Neuronal stem cell (in vitro differentiated cells): ENCODE results near the gene RNF121.

Experiments used
- DNase-seq: peaks from one replicate; pipeline ENCODE4 v3.0.0-alpha.2; 2013; ENCODE audit warnings: low spot score
- H2AFZ ChIP-seq: one replicate; pipeline ENCODE4 v1.6.1; 2013; ENCODE audit warnings: mild to moderate bottlenecking, low read length, inconsistent platforms
- H2AK5ac ChIP-seq: 2 replicates; pipeline ENCODE4 v1.6.1; 2013; ENCODE audit warnings: low read depth, mild to moderate bottlenecking, inconsistent platforms, low read length, moderate library complexity, mixed read lengths
- H2BK120ac ChIP-seq: 2 replicates; pipeline ENCODE4 v1.6.1; 2013; ENCODE audit warnings: low read depth, mild to moderate bottlenecking, inconsistent platforms, low read length, moderate library complexity, mixed read lengths
- H2BK12ac ChIP-seq: one replicate; pipeline ENCODE4 v1.6.1; 2013; ENCODE audit warnings: low read length, inconsistent platforms
- H2BK15ac ChIP-seq: 2 replicates; pipeline ENCODE4 v1.6.1; 2013; ENCODE audit warnings: mild to moderate bottlenecking, low read length, inconsistent platforms, mixed read lengths
- H2BK5ac ChIP-seq: one replicate; pipeline ENCODE4 v1.6.1; 2013; ENCODE audit warnings: inconsistent platforms, mild to moderate bottlenecking, low read length, moderate library complexity
- H3K14ac ChIP-seq: one replicate; pipeline ENCODE4 v1.6.1; 2013; ENCODE audit warnings: low read length, inconsistent platforms
- H3K18ac ChIP-seq: 2 replicates; pipeline ENCODE4 v1.6.1; 2013; ENCODE audit warnings: low read length, inconsistent platforms
- H3K23ac ChIP-seq: 2 replicates; pipeline ENCODE4 v1.6.1; 2013; ENCODE audit warnings: low read depth, mild to moderate bottlenecking, mixed read lengths, low read length, inconsistent platforms; ENCODE audit not compliant: poor library complexity
- H3K27ac ChIP-seq: replicated peaks from 3 replicates; pipeline ENCODE4 v1.5.1; 2013; ENCODE audit warnings: low read length, inconsistent platforms
- H3K27me3 ChIP-seq, 3 experiments: 2 replicates each; pipeline ENCODE4 v1.6.1; 2013; ENCODE audit warnings: low read length in 3 of 3, mild to moderate bottlenecking in 2 of 3, inconsistent platforms in 1 of 3, low read depth in 1 of 3, mixed read lengths in 1 of 3, moderate library complexity in 1 of 3; ENCODE audit not compliant: control insufficient read depth in 3 of 3, insufficient read depth in 3 of 3
- H3K36me3 ChIP-seq, 2 donors: replicated peaks in 1 of 2; 2 replicates each; pipeline ENCODE4 v1.6.1; 2013; ENCODE audit warnings: low read length in 2 of 2; ENCODE audit not compliant: control insufficient read depth in 2 of 2, insufficient read depth in 2 of 2
- H3K4ac ChIP-seq: 2 replicates; pipeline ENCODE4 v1.6.1; 2013; ENCODE audit warnings: inconsistent platforms, mild to moderate bottlenecking, low read length, moderate library complexity
- H3K4me1 ChIP-seq, 2 donors: 1 replicate in 1 of 2; 2 replicates in 1 of 2; pipeline ENCODE4 v1.6.1; 2013; ENCODE audit warnings: low read length in 2 of 2, low read depth in 1 of 2; ENCODE audit not compliant: control insufficient read depth in 2 of 2, insufficient read depth in 1 of 2
- H3K4me2 ChIP-seq: one replicate; pipeline ENCODE4 v1.6.1; 2013; ENCODE audit warnings: mild to moderate bottlenecking, low read length, inconsistent platforms; ENCODE audit not compliant: insufficient read depth, poor library complexity, severe bottlenecking
- H3K4me3 ChIP-seq, 2 donors: 2 replicates each; pipeline ENCODE4 v1.5.1; 2013; ENCODE audit warnings: low read length in 2 of 2, mild to moderate bottlenecking in 2 of 2, inconsistent platforms in 1 of 2, moderate library complexity in 1 of 2
- H3K79me1 ChIP-seq: one replicate; pipeline ENCODE4 v1.6.1; 2013; ENCODE audit warnings: low read depth, mild to moderate bottlenecking, inconsistent platforms, low read length, moderate library complexity
- H3K9ac ChIP-seq: one replicate; pipeline ENCODE4 v1.6.1; 2013; ENCODE audit warnings: mild to moderate bottlenecking, low read depth, low read length, inconsistent platforms; ENCODE audit not compliant: poor library complexity
- H3K9me3 ChIP-seq, 2 donors: replicated peaks in 1 of 2; 2 replicates each; pipeline versions ENCODE3 to v1.6.1; 2013; ENCODE audit warnings: low read length in 2 of 2, mild to moderate bottlenecking in 2 of 2, inconsistent platforms in 1 of 2, low read depth in 1 of 2, mixed read lengths in 1 of 2, moderate library complexity in 1 of 2; ENCODE audit not compliant: control insufficient read depth in 2 of 2, insufficient read depth in 1 of 2
- H4K8ac ChIP-seq: one replicate; pipeline ENCODE4 v1.6.1; 2013; ENCODE audit warnings: low read depth, mild to moderate bottlenecking, inconsistent platforms, low read length, moderate library complexity
- H4K91ac ChIP-seq: one replicate; pipeline ENCODE4 v1.6.1; 2013; ENCODE audit warnings: low read length, low read depth, mild to moderate bottlenecking, inconsistent platforms; ENCODE audit not compliant: poor library complexity
- WGBS, 2 donors: extraction: QIAGEN DNeasy Blood & Tissue Kit; methylation state at CpG; one replicate each; pipeline ENCODE4 v1.1.7; 2013; ENCODE audit warnings: missing lambda C conversion rate in 2 of 2, mixed read lengths in 1 of 2; ENCODE audit not compliant: insufficient read length in 2 of 2, insufficient replicate concordance in 1 of 2; ENCODE audit errors: extremely low coverage in 2 of 2; 5-methylcytosine and 5-hydroxymethylcytosine counted together

Gene RNF121

DNA sequence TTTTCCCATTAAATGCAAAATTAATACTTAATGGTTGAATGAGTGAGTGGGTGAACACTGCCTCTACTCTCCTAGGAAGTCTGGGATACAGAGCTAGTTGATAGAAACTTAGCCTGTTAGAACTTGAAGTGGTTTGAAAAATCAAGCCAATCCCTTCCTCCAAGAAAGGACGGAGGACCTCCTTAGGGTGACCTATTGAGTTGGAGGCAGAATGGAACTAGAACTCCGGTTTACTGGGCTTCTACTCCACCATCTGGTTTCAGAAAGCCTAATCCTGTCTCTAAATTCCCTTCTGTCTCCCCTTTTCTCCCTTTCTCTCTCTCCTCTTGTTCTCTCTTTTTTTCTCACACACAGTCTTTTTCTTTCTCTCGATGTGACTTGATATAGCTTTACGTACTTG is 50.2 kb downstream of the RNF121 start:
- Histone ChIP-seq H3K18ac (no peak overlapping the region), H3K27me3 (no peaks in the 10 kb centered on the region), H3K14ac (no peak overlapping the region), H2BK5ac (no peak overlapping the region), H3K4me1 (no peaks in the 10 kb centered on the region), H3K4ac (no peak overlapping the region), H3K9ac (no peak overlapping the region), H3K27ac (no peak overlapping the region), H2AK5ac (no peak overlapping the region), H3K4me2 (no peak overlapping the region), H4K91ac (no peak overlapping the region), H2AFZ (no peak overlapping the region), H2BK15ac (no peak overlapping the region), H3K79me1 (no peaks in the 10 kb centered on the region), H2BK12ac (no peak overlapping the region), H2BK120ac (no peak overlapping the region), H3K23ac (no peak overlapping the region), H3K4me3 (no peak overlapping the region), H3K36me3 (peaks cover 0 to 82% of the 10 kb centered on the region in 2 donors), H4K8ac (no peak overlapping the region), H3K9me3 (peaks cover 0 to 6% of the 10 kb centered on the region in 2 donors)
- WGBS, 2 donors = no CpG with 5 or more reads among the region's 4 CpGs
- no peak for DNase-seq

DNA sequence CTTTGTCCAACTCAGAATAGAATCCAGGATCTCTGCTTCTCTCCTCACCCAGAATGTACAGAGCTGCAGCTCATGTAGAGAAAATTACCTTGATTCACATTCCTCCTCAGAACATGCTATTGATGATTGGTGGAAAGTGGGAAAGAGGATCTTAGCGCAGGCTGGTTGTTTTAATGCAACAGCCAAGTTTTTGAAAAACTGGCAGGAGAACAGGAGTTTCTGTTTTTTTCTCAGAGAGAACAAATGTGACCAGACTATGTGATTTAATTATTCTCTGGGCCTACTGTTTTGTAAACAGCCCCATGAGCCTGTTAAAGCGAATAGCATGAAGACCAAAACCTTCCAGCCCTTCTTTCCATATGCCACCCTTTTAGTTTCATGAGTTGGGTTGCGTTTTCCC is 50.8 kb downstream of the RNF121 start:
- no peaks in the 10 kb centered on the region for H3K27me3 ChIP-seq
- no peak overlapping the region for H3K18ac ChIP-seq
- peaks cover 0 to 6% of the 10 kb centered on the region in 2 donors for H3K9me3 ChIP-seq
- H3K27ac ChIP-seq = no peak overlapping the region
- no peak overlapping the region for H3K4me2 ChIP-seq
- H2BK12ac ChIP-seq = no peak overlapping the region
- H3K9ac ChIP-seq = no peak overlapping the region
- H4K91ac ChIP-seq = no peak overlapping the region
- no CpG with 5 or more reads among the region's 3 CpGs for whole genome bisulfite sequencing, 2 donors
- no peak overlapping the region for H2BK15ac ChIP-seq
- no peak overlapping the region for H2AFZ ChIP-seq
- H2AK5ac ChIP-seq = no peak overlapping the region
- H3K79me1 ChIP-seq = no peaks in the 10 kb centered on the region
- peaks cover 0 to 78% of the 10 kb centered on the region in 2 donors for H3K36me3 ChIP-seq
- H2BK120ac ChIP-seq = no peak overlapping the region
- H3K4me3 ChIP-seq = no peak overlapping the region
- no peak overlapping the region for H3K14ac ChIP-seq
- H3K23ac ChIP-seq = no peak overlapping the region
- H3K4me1 ChIP-seq = no peaks in the 10 kb centered on the region
- H3K4ac ChIP-seq = no peak overlapping the region
- no peak for DNase-seq
- no peak overlapping the region for H2BK5ac ChIP-seq
- no peak overlapping the region for H4K8ac ChIP-seq

DNA sequence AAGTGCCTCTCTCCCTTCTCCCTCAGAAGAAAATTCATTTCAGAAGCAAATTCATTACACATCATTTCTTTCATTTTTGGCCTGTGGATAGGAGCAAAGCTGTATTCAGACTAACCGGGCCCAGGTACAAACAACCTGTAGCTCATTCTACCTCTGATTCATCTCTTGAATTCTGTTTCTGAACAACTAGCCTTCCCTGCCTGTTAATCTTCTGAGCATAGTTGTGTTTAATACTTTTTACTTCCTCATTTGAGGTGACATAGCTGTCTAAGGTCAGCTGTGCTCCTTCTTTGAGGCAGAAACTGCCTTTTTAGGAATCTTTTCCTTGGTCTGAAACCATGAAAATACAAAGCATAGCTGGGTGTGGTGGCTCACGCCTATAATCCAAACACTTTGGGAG is 57.3 kb downstream of the RNF121 start:
- H4K91ac ChIP-seq = no peak overlapping the region
- no peak overlapping the region for H4K8ac ChIP-seq
- no peak overlapping the region for H2AFZ ChIP-seq
- H3K4me1 ChIP-seq = no peaks in the 10 kb centered on the region
- H3K9me3 ChIP-seq = no peaks in the 10 kb centered on the region
- WGBS, 2 donors = no CpG with 5 or more reads among the region's 2 CpGs
- H3K4ac ChIP-seq = no peak overlapping the region
- no peak overlapping the region for H2BK120ac ChIP-seq
- no peak overlapping the region for H2BK12ac ChIP-seq
- H3K18ac ChIP-seq = no peak overlapping the region
- no peak overlapping the region for H2BK5ac ChIP-seq
- no peak overlapping the region for H3K4me2 ChIP-seq
- no peak overlapping the region for H3K27ac ChIP-seq
- H3K36me3 ChIP-seq = peaks cover 9 to 85% of the 10 kb centered on the region in 2 donors
- H3K4me3 ChIP-seq = no peak overlapping the region
- no peak for DNase-seq
- H2BK15ac ChIP-seq = no peak overlapping the region
- no peaks in the 10 kb centered on the region for H3K27me3 ChIP-seq
- peaks cover 2% of the 10 kb centered on the region for H3K79me1 ChIP-seq
- H2AK5ac ChIP-seq = no peak overlapping the region
- no peak overlapping the region for H3K14ac ChIP-seq
- H3K9ac ChIP-seq = no peak overlapping the region
- H3K23ac ChIP-seq = no peak overlapping the region

DNA sequence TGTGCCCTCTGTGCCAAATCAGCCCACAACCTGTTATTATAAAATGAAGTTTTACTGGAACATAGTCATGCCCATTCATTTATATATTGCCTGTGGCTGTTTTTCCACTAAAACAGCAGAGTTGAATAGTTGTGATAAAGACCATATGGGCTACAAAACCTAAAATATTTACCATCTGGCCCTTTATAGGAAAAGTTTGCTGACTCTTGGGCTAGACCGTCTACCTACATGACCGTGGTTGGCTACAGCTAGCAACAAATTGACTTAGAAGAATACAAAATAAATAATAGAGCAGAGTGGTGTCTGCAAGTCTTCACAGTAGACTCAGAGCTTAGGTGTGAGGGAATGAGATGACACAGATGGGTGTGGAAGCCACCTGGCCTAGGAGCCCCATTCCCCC is 58.7 kb downstream of the RNF121 start:
- Histone ChIP-seq H3K23ac (no peak overlapping the region), H3K4me3 (no peak overlapping the region), H3K27ac (no peak overlapping the region), H3K27me3 (no peaks in the 10 kb centered on the region), H4K91ac (no peak overlapping the region), H3K4ac (no peak overlapping the region), H2BK12ac (no peak overlapping the region), H2AK5ac (no peak overlapping the region), H3K4me2 (no peak overlapping the region), H3K18ac (no peak overlapping the region), H2AFZ (no peak overlapping the region), H3K79me1 (peaks cover 2% of the 10 kb centered on the region), H3K4me1 (no peaks in the 10 kb centered on the region), H4K8ac (no peak overlapping the region), H2BK5ac (no peak overlapping the region), H2BK120ac (no peak overlapping the region), H3K9me3 (no peaks in the 10 kb centered on the region), H2BK15ac (no peak overlapping the region), H3K9ac (no peak overlapping the region), H3K14ac (no peak overlapping the region), H3K36me3 (peaks cover 9 to 80% of the 10 kb centered on the region in 2 donors)
- no CpG with 5 or more reads among the region's 2 CpGs for WGBS, 2 donors
- DNase-seq = no peak
